Loucy (cell line): ENCODE data around the gene CDK13.
A peak's percentile ranks its signal among the peaks of the same experiment; 100 is the strongest.

Experiments
- H2AFZ ChIP-seq: fragments of 200-600 bp; sonication (generic); 2 replicates; pipeline ENCODE4 v1.6.0; 2016; ENCODE audit warnings: antibody characterized with exemption, mild to moderate bottlenecking, low read length, moderate library complexity
- H3F3A ChIP-seq: fragments of 200-600 bp; 2 replicates; pipeline ENCODE4 v1.6.0; 2016; ENCODE audit warnings: antibody characterized with exemption, low read depth, mild to moderate bottlenecking
- H3K27me3 ChIP-seq: fragments of 200-600 bp; sonication (generic); 2 replicates; pipeline ENCODE4 v1.6.1; 2014; ENCODE audit warnings: low read length, mild to moderate bottlenecking; ENCODE audit not compliant: insufficient read depth, poor library complexity, severe bottlenecking
- H3K36me3 ChIP-seq: fragments of 200-600 bp; sonication (generic); 2 replicates; pipeline ENCODE4 v1.6.1; 2016; ENCODE audit warnings: low read length; ENCODE audit not compliant: insufficient read depth
- H3K4me1 ChIP-seq: fragments of 200-600 bp; sonication (generic); 2 replicates; pipeline ENCODE4 v1.5.1; 2014; ENCODE audit warnings: low read length, mild to moderate bottlenecking; ENCODE audit not compliant: insufficient read depth, poor library complexity, severe bottlenecking
- H3K4me2 ChIP-seq: fragments of 200-600 bp; sonication (generic); 2 replicates; pipeline ENCODE4 v1.6.0; 2014; ENCODE audit warnings: antibody characterized with exemption, low read length, low read depth, mild to moderate bottlenecking; ENCODE audit not compliant: poor library complexity, severe bottlenecking
- H3K4me3 ChIP-seq: fragments of 200-600 bp; sonication (generic); 2 replicates; pipeline ENCODE4 v1.5.1; 2014; ENCODE audit warnings: low read length, mild to moderate bottlenecking, mixed read lengths; ENCODE audit not compliant: poor library complexity, severe bottlenecking
- H3K79me2 ChIP-seq: fragments of 200-600 bp; sonication (generic); 2 replicates; pipeline ENCODE4 v1.6.1; 2014; ENCODE audit warnings: low read length; ENCODE audit not compliant: insufficient read depth
- H3K9ac ChIP-seq: fragments of 200-600 bp; sonication (generic); 2 replicates; pipeline ENCODE4 v1.6.0; 2014; ENCODE audit warnings: mild to moderate bottlenecking, low read depth, low read length, moderate library complexity; ENCODE audit not compliant: poor library complexity, severe bottlenecking
- H3K9me2 ChIP-seq: fragments of 200-600 bp; sonication (generic); replicated peaks from 2 replicates; pipeline ENCODE4 v1.6.1; 2016; ENCODE audit warnings: low read depth, low read length, mixed read lengths
- H3K9me3 ChIP-seq: fragments of 200-600 bp; sonication (generic); 2 replicates; pipeline ENCODE4 v1.6.1; 2014; ENCODE audit warnings: mild to moderate bottlenecking, antibody characterized with exemption, low read length, low read depth; ENCODE audit not compliant: insufficient read depth
- H4K20me1 ChIP-seq: fragments of 200-600 bp; sonication (generic); 2 replicates; pipeline ENCODE4 v1.6.0; 2014; ENCODE audit warnings: antibody characterized with exemption, low read length, mild to moderate bottlenecking; ENCODE audit not compliant: insufficient read depth, poor library complexity, severe bottlenecking
- EZH2phosphoT487 ChIP-seq: fragments of 200-600 bp; IDR thresholded peaks from 2 replicates; pipeline ENCODE4 v1.6.1; 2018; ENCODE audit warnings: antibody characterized with exemption, mild to moderate bottlenecking, moderate library complexity, borderline replicate concordance
- TF ChIP-seq, protein P1 (sequence below): fragments of 200-600 bp; sonication (generic); conservative IDR thresholded peaks from 2 replicates; pipeline ENCODE4 v1.5.1; 2014; ENCODE audit warnings: mild to moderate bottlenecking, antibody characterized with exemption, low read length

The CDK13 gene

GRCh38 chr7:39949971-39950472 lies at the start of gene CDK13:
Gene CDK13 (plus strand): TSS chr7:39950256. CDS start chr7:39950642, 386 bp downstream.
- H3K9me2 ChIP-seq: no peaks in the 10 kb centered on the region
- H3K79me2 ChIP-seq: peaks cover 49% of the 10 kb centered on the region
- peak within 1 kb of the TSS; percentile 82 for H3K4me3 ChIP-seq
- no peaks in the 10 kb centered on the region for H3K27me3 ChIP-seq
- no peaks in the 10 kb centered on the region for H3K36me3 ChIP-seq
- TF ChIP-seq, protein P1, sequence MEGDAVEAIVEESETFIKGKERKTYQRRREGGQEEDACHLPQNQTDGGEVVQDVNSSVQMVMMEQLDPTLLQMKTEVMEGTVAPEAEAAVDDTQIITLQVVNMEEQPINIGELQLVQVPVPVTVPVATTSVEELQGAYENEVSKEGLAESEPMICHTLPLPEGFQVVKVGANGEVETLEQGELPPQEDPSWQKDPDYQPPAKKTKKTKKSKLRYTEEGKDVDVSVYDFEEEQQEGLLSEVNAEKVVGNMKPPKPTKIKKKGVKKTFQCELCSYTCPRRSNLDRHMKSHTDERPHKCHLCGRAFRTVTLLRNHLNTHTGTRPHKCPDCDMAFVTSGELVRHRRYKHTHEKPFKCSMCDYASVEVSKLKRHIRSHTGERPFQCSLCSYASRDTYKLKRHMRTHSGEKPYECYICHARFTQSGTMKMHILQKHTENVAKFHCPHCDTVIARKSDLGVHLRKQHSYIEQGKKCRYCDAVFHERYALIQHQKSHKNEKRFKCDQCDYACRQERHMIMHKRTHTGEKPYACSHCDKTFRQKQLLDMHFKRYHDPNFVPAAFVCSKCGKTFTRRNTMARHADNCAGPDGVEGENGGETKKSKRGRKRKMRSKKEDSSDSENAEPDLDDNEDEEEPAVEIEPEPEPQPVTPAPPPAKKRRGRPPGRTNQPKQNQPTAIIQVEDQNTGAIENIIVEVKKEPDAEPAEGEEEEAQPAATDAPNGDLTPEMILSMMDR: no peak
- TF ChIP-seq EZH2phosphoT487: no peak
- peak within 1 kb of the TSS; percentile 93 for H3K9ac ChIP-seq
- H2AFZ ChIP-seq: peak within 1 kb of the TSS; percentile 69
- no peaks in the 10 kb centered on the region for H3K9me3 ChIP-seq
- peaks cover 44% of the 10 kb centered on the region for H4K20me1 ChIP-seq
- 0 out of 2 replicates have a peak, but pooled peaks cover 2% of the 10 kb centered on the region for H3F3A ChIP-seq
- H3K4me2 ChIP-seq: peak within 1 kb of the TSS; percentile 86
- H3K4me1 ChIP-seq: peaks cover 29% of the 10 kb centered on the region

DNA sequence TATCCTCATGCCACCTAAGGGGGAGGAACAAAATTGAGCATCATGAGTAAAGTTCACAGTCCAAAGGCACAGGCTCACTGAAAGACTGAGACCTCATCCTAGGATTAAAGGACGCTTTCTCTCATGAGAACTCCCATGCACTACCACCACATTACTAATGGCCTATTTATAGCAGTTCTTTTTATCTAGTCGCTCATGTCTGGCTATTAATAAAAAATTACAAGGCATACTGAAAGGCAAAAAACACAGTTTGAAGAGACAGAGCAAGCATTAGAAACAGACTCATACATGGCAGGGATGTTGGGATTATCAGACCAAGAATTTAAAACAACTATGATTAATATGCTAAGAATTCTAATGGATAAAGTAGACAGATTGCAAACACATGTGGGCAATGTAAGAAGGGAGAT lies 46.0 kb upstream of the CDK13 start:
- no peaks in the 10 kb centered on the region for H3K79me2 ChIP-seq
- H3K9ac ChIP-seq: no peak overlapping the region
- no peaks in the 10 kb centered on the region for H3K27me3 ChIP-seq
- TF ChIP-seq EZH2phosphoT487: no peak
- TF ChIP-seq, protein P1: no peak
- H3F3A ChIP-seq: no peaks in the 10 kb centered on the region
- no peak overlapping the region for H2AFZ ChIP-seq
- no peaks in the 10 kb centered on the region for H3K4me1 ChIP-seq
- H3K36me3 ChIP-seq: no peaks in the 10 kb centered on the region
- no peak overlapping the region for H3K4me2 ChIP-seq
- H3K9me2 ChIP-seq: no peaks in the 10 kb centered on the region
- H3K4me3 ChIP-seq: no peak overlapping the region
- no peaks in the 10 kb centered on the region for H4K20me1 ChIP-seq
- H3K9me3 ChIP-seq: no peaks in the 10 kb centered on the region

DNA sequence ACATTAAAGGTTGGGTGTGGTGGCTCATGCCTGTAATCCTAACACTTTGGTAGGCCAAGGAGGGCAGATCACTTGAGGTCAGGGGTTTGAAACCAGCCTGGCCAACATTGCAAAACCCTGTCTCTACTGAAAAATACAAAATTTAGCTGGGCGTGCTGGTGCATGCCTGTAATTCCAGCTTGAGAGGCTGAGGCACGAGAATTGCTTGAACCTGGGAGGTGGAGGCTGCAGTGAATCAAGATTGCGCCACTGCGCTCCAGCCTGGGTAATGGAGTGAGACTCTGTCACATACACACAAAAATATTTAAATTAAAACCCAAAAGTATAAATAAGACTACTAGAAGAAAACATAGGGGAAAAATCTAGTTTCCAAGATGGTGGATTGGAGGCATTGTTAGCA lies 41.9 kb upstream of the CDK13 start:
- Histone ChIP-seq H3K4me3 (no peak overlapping the region), H3K36me3 (no peaks in the 10 kb centered on the region)

More for the DNA sequence above, 41.9 kb upstream of the CDK13 start:
- no peaks in the 10 kb centered on the region for H3K27me3 ChIP-seq
- H2AFZ ChIP-seq: no peak overlapping the region
- no peak overlapping the region for H3K9ac ChIP-seq
- TF ChIP-seq EZH2phosphoT487: no peak
- TF ChIP-seq, protein P1: no peak
- no peaks in the 10 kb centered on the region for H3K4me1 ChIP-seq
- no peaks in the 10 kb centered on the region for H3K79me2 ChIP-seq
- H3K9me3 ChIP-seq: no peaks in the 10 kb centered on the region
- no peaks in the 10 kb centered on the region for H4K20me1 ChIP-seq
- H3K4me2 ChIP-seq: no peak overlapping the region
- H3F3A ChIP-seq: no peaks in the 10 kb centered on the region
- H3K9me2 ChIP-seq: no peaks in the 10 kb centered on the region
